GM18951 (cell line): ENCODE results near the gene MEGF9.

Source experiments
- POLR2A ChIP-seq: IDR thresholded peaks from 4 replicates; pipeline ENCODE4 v1.6.1; 2011; ENCODE audit warnings: mild to moderate bottlenecking; ENCODE audit not compliant: insufficient read length, insufficient read depth; ENCODE audit errors: extremely low read depth
- in situ Hi-C: fragments of 300-500 bp; cut with MboI; formaldehyde crosslinking; loops from one replicate; pipeline ENCODE4 v1.12.0; 2022; ENCODE audit warnings: low sequenced_read_pairs, mixed read lengths, inconsistent platforms; ENCODE audit not compliant: unreplicated experiment

The MEGF9 gene

DNA sequence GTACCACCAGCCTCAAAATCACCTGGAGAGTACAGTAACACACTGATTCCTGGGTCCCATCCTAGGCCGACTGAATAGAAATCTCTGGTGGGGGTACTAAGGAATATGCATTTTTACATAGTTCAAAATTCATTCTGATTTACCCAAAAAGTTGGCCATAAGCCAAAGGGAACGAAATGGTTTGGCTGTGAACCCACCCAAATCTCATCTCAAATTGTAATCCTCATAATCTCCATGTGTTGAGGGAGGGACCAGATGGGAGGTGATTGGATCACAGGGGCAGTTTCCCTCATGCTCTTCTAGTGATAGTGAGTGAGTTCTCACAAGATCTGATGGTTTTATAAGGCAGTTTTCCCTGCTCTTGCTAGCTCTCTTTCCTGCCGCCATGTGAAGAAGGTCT is 31.1 kb downstream of the MEGF9 start:
- no peak for TF ChIP-seq POLR2A
- in situ Hi-C loops: no loop called here

DNA sequence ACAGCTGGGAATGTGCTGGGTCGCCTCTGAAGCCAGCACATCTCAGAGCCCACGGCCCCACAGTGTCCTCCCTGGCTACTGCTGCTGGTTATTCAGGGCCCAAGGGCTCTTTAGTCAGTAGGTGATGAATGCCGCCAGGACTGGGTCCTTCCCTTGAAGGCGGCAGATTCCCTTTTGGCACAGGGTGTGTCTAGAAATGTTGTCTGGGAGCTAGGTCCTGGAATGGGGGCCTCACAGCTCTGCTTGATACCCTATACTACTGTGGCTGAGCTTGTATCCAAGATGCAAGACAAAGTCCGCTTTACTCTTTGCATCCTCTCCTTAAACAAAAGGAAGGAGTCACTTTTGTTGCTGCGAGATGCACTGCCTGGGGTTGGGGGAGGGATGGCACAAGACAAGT is 33.1 kb downstream of the MEGF9 start:
- TF ChIP-seq POLR2A: no peak
- in situ Hi-C loops: no loop called here

DNA sequence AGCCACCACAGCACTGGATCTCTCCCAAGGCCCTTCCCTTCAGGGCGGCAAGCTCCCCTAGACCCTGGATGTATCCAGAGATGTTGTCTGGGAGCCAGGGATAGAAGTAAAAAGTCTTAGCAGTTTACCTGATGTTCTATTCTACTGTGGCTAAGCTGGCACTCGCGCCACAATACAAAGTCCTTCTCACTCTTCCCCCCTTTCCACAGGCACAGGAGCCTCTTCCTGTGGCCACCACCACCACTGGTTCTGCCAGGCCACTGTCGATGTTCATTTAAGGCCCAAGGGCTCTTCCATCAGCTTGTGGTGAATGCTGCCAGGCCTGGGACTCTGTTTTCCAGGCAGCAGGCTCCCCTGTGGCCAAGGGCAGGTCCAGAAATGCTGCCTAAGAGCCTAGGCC is 33.7 kb downstream of the MEGF9 start:
- in situ Hi-C loops: no loop called here
- TF ChIP-seq POLR2A: no peak

DNA sequence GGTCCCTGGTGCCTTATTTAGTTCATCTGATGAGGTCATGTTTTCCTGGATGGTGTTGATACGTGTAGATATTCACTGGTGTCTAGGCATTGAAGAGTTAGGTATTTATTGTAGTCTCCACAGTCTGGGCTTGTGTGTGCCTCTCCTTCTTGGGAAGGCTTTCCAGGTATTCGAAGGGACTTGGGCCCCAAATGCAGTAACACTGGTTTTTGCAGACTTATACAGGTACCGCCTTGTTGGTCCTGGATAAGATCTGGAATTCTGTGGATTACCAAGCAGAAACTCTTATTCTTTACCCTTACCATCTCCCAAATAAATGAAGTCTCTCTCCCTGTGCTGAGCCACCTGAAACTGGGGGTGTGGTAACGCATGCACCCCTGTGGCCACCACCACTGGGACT is 34.1 kb downstream of the MEGF9 start:
- in situ Hi-C loops: no loop called here
- no peak for TF ChIP-seq POLR2A

DNA sequence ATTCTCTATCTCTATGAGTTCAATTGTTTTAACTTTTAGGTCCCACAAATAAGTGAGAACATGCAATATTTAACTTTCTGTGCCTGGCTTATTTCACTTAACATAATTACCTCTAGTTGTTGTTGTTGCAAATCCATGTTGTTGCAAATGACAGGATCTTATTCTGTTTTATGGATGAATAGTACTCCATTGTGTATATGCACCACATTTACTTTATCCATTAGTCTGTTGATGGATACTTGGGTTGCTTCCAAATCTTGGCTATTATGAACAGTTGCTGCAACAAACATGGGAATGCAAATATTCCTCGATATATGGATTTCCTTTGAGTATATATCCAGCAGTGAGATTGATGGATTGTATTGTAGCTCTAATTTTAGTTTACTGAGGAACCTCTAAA is 36.3 kb downstream of the MEGF9 start:
- no peak for TF ChIP-seq POLR2A
- in situ Hi-C loops: no loop called here

DNA sequence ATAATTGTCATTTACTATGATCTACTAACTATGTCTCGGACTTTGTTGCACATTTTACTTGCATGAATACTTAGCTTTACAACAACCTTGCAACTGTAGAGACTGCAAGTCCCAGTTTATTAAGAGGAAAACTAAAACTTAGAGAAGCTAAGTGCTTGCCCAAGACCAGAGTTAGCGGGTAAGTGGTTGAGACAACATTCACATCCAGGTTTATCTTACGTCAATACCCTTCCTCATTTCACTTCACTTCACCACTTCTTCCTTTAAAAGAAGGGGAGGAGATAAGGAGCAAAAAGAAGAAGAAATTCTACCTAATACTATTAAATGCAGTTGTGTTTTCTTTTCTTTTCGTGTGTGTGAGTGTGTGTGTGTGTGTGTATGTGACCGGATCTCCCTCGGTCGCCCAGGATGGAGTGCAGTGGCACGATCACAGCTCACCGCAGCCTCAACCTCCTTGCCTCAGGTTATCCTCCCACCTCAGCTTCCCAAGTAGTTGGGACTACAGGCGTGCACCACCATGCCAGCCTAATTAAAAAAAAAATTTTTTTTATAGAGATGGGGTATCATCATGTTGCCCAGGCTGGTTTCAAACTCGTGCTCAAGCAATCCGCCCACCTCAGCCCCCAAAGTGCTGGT is 37.4 kb downstream of the MEGF9 start:
- no peak for TF ChIP-seq POLR2A
- in situ Hi-C loops: no loop called here

DNA sequence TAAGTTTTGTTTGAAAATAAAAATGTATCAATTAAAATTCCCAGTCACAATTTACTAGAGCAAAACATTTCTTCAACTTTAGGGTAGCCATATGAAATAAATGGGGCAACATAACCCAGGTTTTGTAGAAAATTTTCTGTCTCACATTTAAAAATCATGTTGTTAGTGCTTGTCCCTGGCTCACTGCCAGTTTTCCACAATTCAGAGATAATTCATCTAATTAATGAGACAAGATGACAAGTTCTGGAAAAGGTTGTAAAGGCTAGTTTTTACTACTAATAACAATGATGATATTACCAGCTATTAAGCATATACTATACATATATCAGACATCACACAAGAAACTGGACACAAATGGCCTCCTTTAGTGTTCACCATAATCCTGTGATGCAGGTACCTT is 45.9 kb downstream of the MEGF9 start:
- no peak for TF ChIP-seq POLR2A
- in situ Hi-C loops: no loop called here

DNA sequence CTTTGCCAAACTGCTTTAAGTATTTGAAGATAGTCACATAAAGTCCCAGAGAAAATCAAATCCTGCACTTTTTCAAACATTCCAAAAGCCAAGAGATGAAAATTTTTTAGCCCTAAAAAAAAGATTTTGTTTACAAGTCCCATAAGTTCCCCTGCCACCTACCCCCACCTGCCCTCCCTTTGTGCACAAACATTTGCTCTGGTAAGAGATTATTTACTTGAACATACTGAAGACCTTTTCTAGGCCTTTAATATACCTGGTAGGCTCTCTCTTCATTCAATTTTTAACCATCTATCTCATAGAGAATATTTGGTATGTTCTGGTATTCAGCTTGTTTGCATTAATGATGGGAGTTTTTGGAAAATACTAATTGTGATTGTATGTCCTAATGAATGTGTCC is 50.3 kb downstream of the MEGF9 start:
- no peak for TF ChIP-seq POLR2A
- in situ Hi-C loops: no loop called here

DNA sequence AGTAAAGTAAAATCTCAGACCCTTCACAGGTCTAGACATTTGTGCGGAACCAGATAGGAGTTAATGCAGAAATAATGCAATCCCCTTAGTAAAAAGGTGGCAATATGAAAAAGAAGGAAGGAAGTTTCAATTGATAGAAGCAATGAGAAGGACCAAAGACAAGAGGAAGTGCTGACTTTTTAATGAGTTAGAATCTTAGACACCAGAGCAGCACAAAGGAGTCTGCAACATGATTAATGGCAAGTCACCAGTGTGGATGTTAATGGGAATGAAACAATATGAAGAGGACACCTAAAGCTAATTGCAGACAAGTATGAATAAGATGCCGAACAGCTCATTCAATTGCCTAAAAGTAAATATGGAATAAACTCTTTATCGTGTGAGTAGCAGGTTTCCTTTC is 50.9 kb downstream of the MEGF9 start:
- in situ Hi-C loops: no loop called here

DNA sequence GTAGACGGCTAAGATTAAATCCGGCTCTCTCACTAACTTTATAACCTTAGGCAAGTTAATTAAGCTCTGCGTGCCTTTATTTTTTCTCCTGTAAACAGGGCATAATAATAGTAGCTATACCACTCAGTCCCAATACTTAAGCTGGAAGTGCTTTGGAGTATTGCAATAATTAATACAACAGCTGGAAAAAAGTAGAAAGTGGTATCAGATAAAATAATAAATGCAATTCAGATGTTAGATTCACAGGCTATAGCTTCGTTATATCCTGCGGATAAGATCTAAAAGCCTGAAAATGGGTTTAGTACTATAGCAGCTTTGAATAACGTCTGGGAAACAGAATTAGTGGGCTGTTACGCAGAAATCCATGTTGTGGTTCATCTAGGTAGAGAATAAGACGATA is 51.8 kb downstream of the MEGF9 start:
- in situ Hi-C loops: no loop called here
- no peak for TF ChIP-seq POLR2A

More for the DNA sequence above, 50.9 kb downstream of the MEGF9 start:
- no peak for TF ChIP-seq POLR2A

DNA sequence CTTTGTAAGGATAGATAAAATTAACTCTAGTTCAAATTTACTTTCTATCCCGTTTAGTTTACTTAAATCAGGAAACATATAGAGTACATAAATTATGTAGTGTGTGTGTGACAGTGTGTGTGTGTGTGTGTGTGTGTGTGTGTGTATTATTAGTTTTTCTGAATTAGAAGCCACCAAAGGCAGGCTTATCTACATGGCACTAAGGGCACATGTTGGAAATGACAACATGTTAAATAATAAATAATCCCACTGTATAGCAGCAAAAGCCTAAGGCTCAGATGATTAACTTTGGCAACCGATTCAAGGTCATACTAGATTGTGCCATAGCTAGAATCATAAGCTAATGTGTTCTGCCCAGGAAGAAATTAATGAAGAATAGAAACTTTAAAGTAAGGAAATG is 54.6 kb downstream of the MEGF9 start:
- no peak for TF ChIP-seq POLR2A
- in situ Hi-C loops: no loop called here

DNA sequence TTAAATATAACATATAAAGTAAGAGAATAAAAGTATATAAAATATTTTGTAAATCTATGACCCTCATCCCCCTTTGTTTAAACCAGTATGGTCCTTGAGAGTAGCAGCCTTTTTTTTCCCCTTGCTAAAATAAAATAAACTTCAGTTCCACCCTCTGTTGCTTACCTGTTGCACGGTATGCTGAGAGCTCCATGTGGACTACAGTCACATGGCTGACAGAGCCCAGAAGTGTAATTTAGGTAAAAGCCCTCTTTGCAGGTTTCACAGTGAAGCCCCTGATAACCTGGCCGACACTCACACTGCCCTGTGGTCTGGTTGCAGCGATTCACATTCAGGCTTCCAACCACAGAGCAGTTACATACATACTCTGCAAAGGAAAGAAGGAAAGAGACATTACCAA is 55.1 kb downstream of the MEGF9 start:
- in situ Hi-C loops: no loop called here
- no peak for TF ChIP-seq POLR2A

DNA sequence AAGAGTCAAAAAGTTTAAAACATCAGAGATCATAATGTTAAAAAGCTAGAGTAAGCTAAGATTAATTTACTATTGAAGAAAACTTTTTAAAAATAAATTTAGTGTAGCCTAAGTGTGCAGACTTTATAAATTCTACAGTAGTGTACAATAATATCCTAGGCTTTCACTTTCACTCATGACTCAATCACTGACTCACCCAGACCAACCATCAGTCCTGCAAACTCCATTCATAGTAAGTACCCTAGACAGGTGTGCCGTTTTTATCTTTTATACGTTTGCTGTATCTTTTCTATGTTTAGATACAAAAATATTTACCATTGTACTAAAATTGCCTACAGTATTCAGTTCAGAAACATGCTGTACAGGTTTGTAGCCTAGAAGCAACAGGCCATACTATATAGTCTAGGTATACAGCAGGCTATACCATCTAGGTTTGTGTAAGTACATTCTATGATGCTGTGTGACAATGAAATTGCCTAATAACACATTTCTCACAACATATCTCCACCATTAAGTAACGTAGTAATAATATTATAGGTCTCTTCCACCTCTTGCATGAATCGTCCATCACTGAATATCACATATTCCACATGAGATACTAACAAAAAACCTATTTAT is 59.2 kb downstream of the MEGF9 start:
- in situ Hi-C loops: no loop called here
- no peak for TF ChIP-seq POLR2A

DNA sequence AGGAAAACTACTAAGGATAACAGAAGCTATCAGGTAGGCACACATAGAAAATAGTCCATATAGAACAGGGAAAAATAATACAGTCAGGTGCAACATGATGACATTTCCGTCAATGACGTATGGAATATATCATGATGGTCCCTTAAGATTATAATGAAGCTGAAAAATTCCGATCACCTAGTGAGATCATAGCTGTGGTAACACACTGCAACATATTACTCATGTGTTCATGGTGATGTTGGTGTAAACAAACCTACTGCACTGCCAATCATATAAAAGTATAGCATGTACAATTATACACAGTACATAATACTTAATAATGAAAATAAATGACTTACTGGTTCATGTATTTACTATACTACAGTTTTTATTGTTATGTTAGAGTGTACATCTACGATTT is 60.0 kb downstream of the MEGF9 start:
- TF ChIP-seq POLR2A: no peak
- in situ Hi-C loops: no loop called here
